T-cell (primary cell): ENCODE measurements around the gene HPCA. TPM values are rescaled to one million over a fixed set of nuclear protein-coding genes. Genes with fewer than 3 reads are reported as not detected.

Source experiments
- ATAC-seq, 4 experiments: fragments of 200-7000 bp in 3 of 4; fragments of 150-1000 bp in 1 of 4; cut with Tn5 transposase; replicated peaks in 1 of 4; 1 replicate in 3 of 4; 2 replicates in 1 of 4; pipeline ENCODE4 v1.10.0; 2021; ENCODE audit warnings: moderate library complexity in 3 of 4, mild to moderate bottlenecking in 2 of 4, moderate number of reproducible peaks in 1 of 4
- CTCF ChIA-PET, 2 donors: fragments of 300-600 bp; sonication (Branson Sonifier 250); formaldehyde crosslinking; loops; one replicate each; lab custom pipeline; 2022; ENCODE audit warnings: antibody characterized with exemption in 2 of 2; lab: Charles Lee
- POLR2A ChIA-PET, 2 donors: fragments of 300-600 bp; sonication (Branson Sonifier 250); formaldehyde crosslinking; loops; one replicate each; lab custom pipeline; 2022; ENCODE audit warnings: antibody characterized with exemption in 2 of 2; lab: Charles Lee
- DNase-seq, 35 experiments: peaks; one replicate each; pipeline versions ENCODE4 v3.0.0 to v3.0.0-alpha.2; 2013 to 2023
- H3K27ac ChIP-seq: one replicate; pipeline ENCODE4 v1.5.1; 2013; ENCODE audit warnings: low read length
- H3K27me3 ChIP-seq, 2 experiments: replicated peaks in 1 of 2; 1 replicate in 1 of 2; 2 replicates in 1 of 2; pipeline versions ENCODE4 v1.6.1 to v1.7.0; 2013; ENCODE audit warnings: low read length in 1 of 2, mixed read lengths in 1 of 2; ENCODE audit not compliant: control insufficient read depth in 2 of 2, insufficient read depth in 2 of 2; ENCODE audit errors: extremely low read depth in 1 of 2
- H3K36me3 ChIP-seq, 2 donors: 1 replicate in 1 of 2; 2 replicates in 1 of 2; pipeline versions ENCODE4 v1.6.1 to v1.7.0; 2013; ENCODE audit warnings: low read length in 1 of 2; ENCODE audit not compliant: control insufficient read depth in 2 of 2, insufficient read depth in 1 of 2; ENCODE audit errors: extremely low read depth in 1 of 2
- H3K4me1 ChIP-seq, 2 experiments: 1 replicate in 1 of 2; 2 replicates in 1 of 2; pipeline versions ENCODE4 v1.6.1 to v1.7.0; 2013; ENCODE audit warnings: low read length in 2 of 2, mixed read lengths in 1 of 2; ENCODE audit not compliant: insufficient read depth in 2 of 2, control insufficient read depth in 1 of 2; ENCODE audit errors: extremely low read depth in 1 of 2
- H3K4me3 ChIP-seq, 2 donors: 1 replicate in 1 of 2; 2 replicates in 1 of 2; pipeline versions ENCODE4 v1.5.1 to v1.7.0; 2013; ENCODE audit warnings: mild to moderate bottlenecking in 2 of 2, low read length in 1 of 2, moderate library complexity in 1 of 2; ENCODE audit not compliant: control insufficient read depth in 1 of 2; ENCODE audit errors: extremely low read depth in 1 of 2
- H3K9me3 ChIP-seq: 2 replicates; pipeline ENCODE4 v1.7.0; 2013
- H3K27ac Mint-ChIP-seq, 2 donors: one replicate each; pipeline ENCODE4 v1.8.0; 2020 to 2021; ENCODE audit warnings: mild to moderate bottlenecking in 2 of 2, mixed read lengths in 2 of 2
- H3K27me3 Mint-ChIP-seq, 2 donors: one replicate each; pipeline ENCODE4 v1.8.0; 2021 to 2022; ENCODE audit warnings: mixed read lengths in 2 of 2
- H3K36me3 Mint-ChIP-seq: one replicate; pipeline ENCODE4 v1.8.0; 2021; ENCODE audit warnings: mixed read lengths
- H3K4me1 Mint-ChIP-seq, 3 donors: one replicate each; pipeline ENCODE4 v1.8.0; 2020 to 2022; ENCODE audit warnings: mixed read lengths in 3 of 3, mild to moderate bottlenecking in 1 of 3
- H3K4me3 Mint-ChIP-seq, 3 donors: one replicate each; pipeline ENCODE4 v1.8.0; 2020 to 2022; ENCODE audit warnings: mild to moderate bottlenecking in 3 of 3, mixed read lengths in 3 of 3, moderate library complexity in 3 of 3
- H3K9me3 Mint-ChIP-seq, 3 donors: one replicate each; pipeline ENCODE4 v1.8.0; 2020 to 2022; ENCODE audit warnings: mixed read lengths in 3 of 3
- WGBS: methylation state at CpG from one replicate; pipeline ENCODE4 v1.1.5; 2013; ENCODE audit warnings: missing lambda C conversion rate; ENCODE audit not compliant: insufficient coverage; 5-methylcytosine and 5-hydroxymethylcytosine counted together
- total RNA-seq, 35 experiments: library from RNA in 6 of 35; stranded (reverse) in 6 of 35; fragments of 120-200 nt in 1 of 35; gene quantifications; one replicate each; pipeline versions ENCODE4 v1.2.1 to v1.2.4 and lab custom pipeline; 2013 to 2026

Gene HPCA
- total RNA-seq, 5 donors from 2014 or later (not counting 1 experiment from before 2014, with no cell fraction given): 0.45 to 0.54 TPM; not detected in 3

DNA sequence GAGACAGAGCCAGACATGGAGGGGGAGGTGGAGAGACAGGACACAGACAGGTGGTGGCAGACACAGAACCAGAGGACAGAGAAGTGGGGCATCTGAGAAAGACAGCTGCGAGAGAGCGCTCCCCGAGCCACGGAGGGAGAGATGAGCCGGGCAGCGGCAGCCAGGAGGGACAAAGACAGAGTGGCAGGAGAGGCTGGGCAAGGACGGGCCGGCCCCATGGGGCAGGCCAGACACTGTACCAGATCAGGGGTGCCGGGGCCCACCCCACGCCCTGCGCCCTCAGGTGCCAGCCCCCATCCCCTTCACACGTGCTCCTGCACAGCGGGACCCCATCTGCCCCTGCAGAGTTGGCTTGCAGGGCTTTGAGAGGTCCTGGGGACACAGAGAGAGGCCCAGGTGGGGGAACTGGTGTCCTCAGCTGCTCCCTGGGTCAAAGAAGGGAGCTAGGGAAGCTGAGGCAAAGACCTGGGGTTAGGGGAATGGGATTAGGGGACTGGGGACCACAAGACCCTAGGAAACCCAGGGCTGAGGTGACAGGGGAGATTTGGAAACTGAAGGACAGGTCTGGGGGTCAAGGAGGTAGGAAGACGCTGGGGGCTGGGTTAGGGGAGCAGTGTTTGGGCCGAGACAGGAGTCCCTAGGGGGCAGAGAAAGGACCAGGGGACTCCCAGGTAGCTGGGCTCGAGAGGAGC, 16.2 kb upstream of the HPCA start:
- ATAC-seq: no peak
- peak overlapping the region; percentile 55 to 68 (median 60) for H3K4me3 Mint-ChIP-seq
- ChIA-PET POLR2A (no interaction called here), CTCF (no interaction called here)
- H3K36me3 Mint-ChIP-seq: peaks cover 27% of the 10 kb centered on the region
- H3K27ac Mint-ChIP-seq: no peak overlapping the region
- peaks cover 0 to 25% of the 10 kb centered on the region in 2 experiments for H3K4me1 ChIP-seq
- peaks cover 13 to 24% (median 23%) of the 10 kb centered on the region in 3 donors for H3K4me1 Mint-ChIP-seq
- H3K27me3 Mint-ChIP-seq: peaks cover 37 to 53% of the 10 kb centered on the region in 2 donors
- peaks cover 3 to 54% of the 10 kb centered on the region in 2 experiments for H3K27me3 ChIP-seq
- WGBS: 74% methylated on average over 16 of the region's 16 CpGs
- no peak for DNase-seq
- H3K9me3 ChIP-seq: no peaks in the 10 kb centered on the region
- H3K9me3 Mint-ChIP-seq: no peaks in the 10 kb centered on the region
- H3K4me3 ChIP-seq: peak overlapping the region in 1 of 2 donors; percentile 17
- H3K27ac ChIP-seq: no peak overlapping the region
- no peaks in the 10 kb centered on the region for H3K36me3 ChIP-seq

GRCh38 chr1:32870615-32871363, 15.5 kb upstream of the HPCA start, which contains the start of gene FNDC5:
Gene FNDC5, minus strand, starts transcription at chr1:32870912.
- peaks cover 43 to 60% of the 10 kb centered on the region in 2 donors for H3K27me3 Mint-ChIP-seq
- peak within 1 kb of the TSS; percentile 60 to 68 (median 66) for H3K4me3 Mint-ChIP-seq
- H3K4me1 ChIP-seq: peaks cover 0 to 25% of the 10 kb centered on the region in 2 experiments
- H3K27me3 ChIP-seq: peaks cover 3 to 60% of the 10 kb centered on the region in 2 experiments
- peak within 1 kb of the TSS in 1 of 2 donors; percentile 17 for H3K4me3 ChIP-seq
- H3K27ac Mint-ChIP-seq: no peak within 1 kb of the TSS
- peak in 3 of 4 experiments; percentile 24 to 45 (median 43) for ATAC-seq
- ChIA-PET POLR2A (no interaction called here), CTCF (interaction anchor here in 1 of 2 donors (0.6 to 1.6 kb wide), 2 partner anchors 158 to 351 kb away, joined by 3 to 11 read pairs; no protein-coding TSS in a partner anchor)
- no peaks in the 10 kb centered on the region for H3K9me3 ChIP-seq
- H3K36me3 Mint-ChIP-seq: peaks cover 27% of the 10 kb centered on the region
- H3K36me3 ChIP-seq: no peaks in the 10 kb centered on the region
- H3K9me3 Mint-ChIP-seq: no peaks in the 10 kb centered on the region
- H3K4me1 Mint-ChIP-seq: peaks cover 13 to 24% (median 23%) of the 10 kb centered on the region in 3 donors
- WGBS: 3% methylated on average over 96 of the region's 99 CpGs
- no peak for DNase-seq
- H3K27ac ChIP-seq: no peak within 1 kb of the TSS

- peak overlapping the region in 1 of 2 donors; percentile 10 for H3K4me3 ChIP-seq
- no peaks in the 10 kb centered on the region for H3K9me3 ChIP-seq
- H3K36me3 ChIP-seq: no peaks in the 10 kb centered on the region
- CTCF ChIA-PET: interaction anchor here in 1 of 2 donors (0.6 to 1.6 kb wide), 2 partner anchors 159 to 351 kb away, joined by 3 to 11 read pairs; no protein-coding TSS in a partner anchor
- H3K36me3 Mint-ChIP-seq: peaks cover 22% of the 10 kb centered on the region
- ATAC-seq: peak in 1 of 4 experiments; percentile 31
- peaks cover 0 to 29% of the 10 kb centered on the region in 2 experiments for H3K4me1 ChIP-seq
- POLR2A ChIA-PET: no interaction called here
- WGBS: 80% methylated on average over 1 of the region's 13 CpGs
- H3K27ac ChIP-seq: no peak overlapping the region
- DNase-seq: no peak
- no peaks in the 10 kb centered on the region for H3K9me3 Mint-ChIP-seq
- H3K27ac Mint-ChIP-seq: no peak overlapping the region
- peak overlapping the region; percentile 53 to 66 (median 55) for H3K4me3 Mint-ChIP-seq
- H3K27me3 ChIP-seq: peaks cover 3 to 67% of the 10 kb centered on the region in 2 experiments
- peaks cover 44 to 63% of the 10 kb centered on the region in 2 donors for H3K27me3 Mint-ChIP-seq
- peaks cover 14 to 24% (median 23%) of the 10 kb centered on the region in 3 donors for H3K4me1 Mint-ChIP-seq
Measured at GRCh38 chr1:32871364-32872191, 14.7 kb upstream of the HPCA start.

DNA sequence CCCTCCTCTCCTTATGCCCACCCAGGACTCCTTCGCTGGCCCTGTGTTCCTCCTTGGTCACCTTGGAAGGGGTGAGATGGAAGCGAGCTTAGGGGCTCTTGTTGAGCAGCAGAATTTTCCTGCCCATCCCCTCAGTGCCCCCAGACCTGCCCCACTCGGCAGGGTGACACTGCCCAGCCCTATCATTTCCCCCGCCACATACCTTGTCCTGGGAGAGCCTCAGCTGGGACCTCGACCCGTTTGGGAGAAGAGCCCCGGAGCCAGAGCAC, 14.2 kb upstream of the HPCA start:
- H3K4me3 Mint-ChIP-seq: no peak overlapping the region
- 41% methylated on average over 5 of the region's 7 CpGs for WGBS
- peaks cover 3 to 70% of the 10 kb centered on the region in 2 experiments for H3K27me3 ChIP-seq
- POLR2A ChIA-PET: no interaction called here
- peaks cover 44 to 68% of the 10 kb centered on the region in 2 donors for H3K27me3 Mint-ChIP-seq
- H3K36me3 Mint-ChIP-seq: peaks cover 19% of the 10 kb centered on the region
- no peaks in the 10 kb centered on the region for H3K36me3 ChIP-seq
- no peaks in the 10 kb centered on the region for H3K9me3 ChIP-seq
- DNase-seq: no peak
- ATAC-seq: no peak
- H3K4me1 ChIP-seq: peaks cover 0 to 32% of the 10 kb centered on the region in 2 experiments
- H3K4me3 ChIP-seq: no peak overlapping the region
- no peaks in the 10 kb centered on the region for H3K9me3 Mint-ChIP-seq
- CTCF ChIA-PET: interaction anchor here in 1 of 2 donors (1.6 kb wide), 1 partner anchor 159 kb away, joined by 11 read pairs; no protein-coding TSS in a partner anchor
- H3K4me1 Mint-ChIP-seq: peaks cover 14 to 24% (median 23%) of the 10 kb centered on the region in 3 donors
- H3K27ac ChIP-seq: no peak overlapping the region
- H3K27ac Mint-ChIP-seq: no peak overlapping the region

- 91% methylated on average over 3 of the region's 5 CpGs for WGBS
- ChIA-PET POLR2A (no interaction called here), CTCF (interaction anchor here in 1 of 2 donors (0.6 kb wide), 1 partner anchor 380 kb away, joined by 6 read pairs; no protein-coding TSS in a partner anchor)
- DNase-seq (no peak), ATAC-seq (no peak)
- no peak overlapping the region for H3K4me3 Mint-ChIP-seq
- peaks cover 3 to 84% of the 10 kb centered on the region in 2 experiments for H3K27me3 ChIP-seq
- peaks cover 0 to 32% of the 10 kb centered on the region in 2 experiments for H3K4me1 ChIP-seq
- H3K4me1 Mint-ChIP-seq: peaks cover 14 to 24% (median 23%) of the 10 kb centered on the region in 3 donors
- H3K36me3 ChIP-seq: no peaks in the 10 kb centered on the region
- H3K9me3 Mint-ChIP-seq: no peaks in the 10 kb centered on the region
- H3K27ac Mint-ChIP-seq: no peak overlapping the region
- H3K36me3 Mint-ChIP-seq: peaks cover 11% of the 10 kb centered on the region
- H3K9me3 ChIP-seq: no peaks in the 10 kb centered on the region
- H3K27ac ChIP-seq: no peak overlapping the region
- peaks cover 54 to 77% of the 10 kb centered on the region in 2 donors for H3K27me3 Mint-ChIP-seq
- H3K4me3 ChIP-seq: no peak overlapping the region
Measured at GRCh38 chr1:32873484-32873883, 12.8 kb upstream of the HPCA start.
